GM21619 (cell line): ENCODE results near the gene IL4I1.

Experiments used
- ATAC-seq: cut with Tn5 transposase; IDR thresholded peaks from one replicate; pipeline ENCODE4 v1.9.1; 2021; ENCODE audit not compliant: unreplicated experiment

Gene IL4I1

GRCh38 chr19:49924004-49924880 lies 27.6 kb upstream of the IL4I1 start:
- no peak for ATAC-seq

- no peak for ATAC-seq
Measured at GRCh38 chr19:49923055-49924003, 26.6 kb upstream of the IL4I1 start.

GRCh38 chr19:49921871-49922795 lies 25.4 kb upstream of the IL4I1 start:
- ATAC-seq = no peak

GRCh38 chr19:49920624-49921363 lies 24.1 kb upstream of the IL4I1 start:
- no peak for ATAC-seq

GRCh38 chr19:49918089-49918488 lies 21.4 kb upstream of the IL4I1 start:
- ATAC-seq = no peak

GRCh38 chr19:49916839-49917733 lies 20.4 kb upstream of the IL4I1 start:
- ATAC-seq = no peak

- ATAC-seq = no peak
Measured at GRCh38 chr19:49915271-49915670, 18.6 kb upstream of the IL4I1 start.

GRCh38 chr19:49913720-49914119 lies 17.0 kb upstream of the IL4I1 start:
- no peak for ATAC-seq

GRCh38 chr19:49912965-49913685 lies 16.4 kb upstream of the IL4I1 start:
- no peak for ATAC-seq

GRCh38 chr19:49911381-49912145 lies 14.9 kb upstream of the IL4I1 start:
- no peak for ATAC-seq

GRCh38 chr19:49910179-49910578 lies 13.5 kb upstream of the IL4I1 start:
- ATAC-seq = no peak

- ATAC-seq = no peak
Measured at GRCh38 chr19:49908480-49909420, 12.1 kb upstream of the IL4I1 start.

GRCh38 chr19:49907745-49908446 lies 11.2 kb upstream of the IL4I1 start:
- ATAC-seq = no peak

- no peak for ATAC-seq
Measured at GRCh38 chr19:49906879-49907564, 10.3 kb upstream of the IL4I1 start.

GRCh38 chr19:49904136-49904535 lies 7.4 kb upstream of the IL4I1 start:
- no peak for ATAC-seq
